GM18526 (cell line): ENCODE data around the gene ZNF282.

Experiments
- POLR2A ChIP-seq: IDR thresholded peaks from 3 replicates; pipeline ENCODE4 v1.6.1; 2011; ENCODE audit not compliant: insufficient read length; ENCODE audit errors: extremely low read depth

ZNF282 gene

GRCh38 chr7:149257146-149257545 is 61.8 kb downstream of the ZNF282 start:
- no peak for TF ChIP-seq POLR2A

- TF ChIP-seq POLR2A = no peak
Observed at GRCh38 chr7:149261316-149261828, 66.0 kb downstream of the ZNF282 start.

- TF ChIP-seq POLR2A = peak; percentile 46
Observed at GRCh38 chr7:149261829-149262617, 66.7 kb downstream of the ZNF282 start, which contains the start of gene ZNF783. ZNF783 (plus strand) TSS chr7:149262196; CDS start chr7:149262334, 138 bp downstream.

- TF ChIP-seq POLR2A = no peak
Observed at GRCh38 chr7:149266451-149266850, 71.1 kb downstream of the ZNF282 start.

GRCh38 chr7:149267733-149268132 is 72.4 kb downstream of the ZNF282 start:
- TF ChIP-seq POLR2A = no peak
